ENCODE results near the gene SIL1. TPM values are rescaled to one million over a fixed set of nuclear protein-coding genes. Genes with fewer than 3 reads are reported as not detected.
A peak's percentile ranks its signal among the peaks of the same experiment; 100 is the strongest.

The SIL1 gene
- total and polyA plus RNA-seq, 2 experiments from 2014 or later, result 78.8 to 89.8 TPM

DNA sequence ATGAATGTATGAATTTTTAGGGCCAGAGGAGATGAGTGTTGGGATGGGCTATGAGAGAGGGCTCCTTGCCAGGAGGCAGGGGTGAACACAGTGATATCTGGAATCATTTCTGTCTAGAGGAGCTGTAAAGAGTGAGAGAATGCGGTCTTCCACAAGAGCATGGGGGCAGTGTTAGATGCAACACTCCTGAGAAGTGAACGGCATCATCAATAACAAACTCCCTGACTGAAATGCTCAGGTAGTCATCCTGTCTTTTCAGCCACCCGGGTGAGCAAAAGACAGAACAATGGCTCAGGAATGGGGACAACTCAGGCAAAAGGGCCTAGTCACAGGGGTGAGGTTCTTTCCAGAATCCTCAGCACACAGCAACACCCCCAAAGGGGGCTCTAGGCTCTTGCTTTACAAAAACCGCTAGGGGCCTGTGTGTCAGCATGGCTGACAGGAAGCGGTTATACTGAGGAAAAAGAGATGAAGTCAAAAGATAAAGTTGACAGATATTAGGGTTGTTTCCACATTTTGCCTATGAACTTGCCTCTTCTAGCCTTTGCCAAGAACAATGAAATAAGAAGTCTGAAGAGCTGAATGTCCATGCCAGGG lies 218.4 kb downstream of the SIL1 start:
- no peak overlapping the region for H3K4me2 ChIP-seq (ENCODE audit: unreplicated experiment)
- peaks cover 45% of the 10 kb centered on the region for H3K4me1 ChIP-seq (ENCODE audit: insufficient read depth)
- no peak for DNase-seq
- in situ Hi-C loops (cut with MboI), result no loop called here
- no peaks in the 10 kb centered on the region for H3K27me3 ChIP-seq (replicated peaks; ENCODE audit: insufficient read depth)
- H3K9me3 ChIP-seq (ENCODE audit: low read depth), result no peaks in the 10 kb centered on the region
- H3K9me2 ChIP-seq (ENCODE audit: insufficient read depth), result no peaks in the 10 kb centered on the region
- no peaks in the 10 kb centered on the region for H3K79me2 ChIP-seq (ENCODE audit: insufficient read depth)
- TF ChIP-seq EZH2phosphoT487 (IDR thresholded peaks at IDR 0.05; ENCODE audit: insufficient read depth, low read depth) (no peak), EZH2 (IDR thresholded peaks at IDR 0.05; ENCODE audit: insufficient read depth, poor library complexity, severe bottlenecking) (no peak)
- H4K20me1 ChIP-seq (ENCODE audit: insufficient read depth), result no peaks in the 10 kb centered on the region
- H3K36me3 ChIP-seq (ENCODE audit: low read depth), result no peaks in the 10 kb centered on the region
- H3F3A ChIP-seq (ENCODE audit: insufficient read depth), result peaks cover 33% of the 10 kb centered on the region
- H2AFZ ChIP-seq, result no peak overlapping the region
- no peak overlapping the region for H3K27ac ChIP-seq
- H3K9ac ChIP-seq, result no peak overlapping the region
- WGBS, 2 experiments (ENCODE audit: low coverage in 1 of 2, low lambda C conversion rate in 2 of 2, missing lambda C conversion rate in 2 of 2), result 97 to 100% methylated on average over 5 of the region's 5 CpGs
- H3K4me3 ChIP-seq, result no peak overlapping the region

DNA sequence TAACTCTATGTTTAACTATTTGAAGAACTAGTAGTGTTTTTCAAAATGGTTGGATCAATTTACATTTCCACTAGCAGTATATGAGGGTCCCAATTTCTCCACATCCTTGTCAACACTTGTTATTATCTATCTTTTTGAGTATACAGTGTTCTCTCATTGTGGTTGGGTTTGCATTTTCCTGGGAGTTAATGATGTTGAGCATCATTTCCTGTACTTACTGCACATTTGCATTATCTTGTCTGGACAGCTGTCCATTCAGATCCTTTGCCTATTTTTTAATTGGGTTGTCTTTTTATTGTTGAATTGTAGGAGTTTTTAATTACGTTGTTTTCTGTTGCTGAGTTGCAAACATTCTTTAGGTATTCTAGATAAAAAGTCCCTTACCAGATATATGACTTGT lies 219.6 kb downstream of the SIL1 start:
- H3K4me3 ChIP-seq, result no peak overlapping the region
- H4K20me1 ChIP-seq (ENCODE audit: insufficient read depth), result no peaks in the 10 kb centered on the region
- H3K36me3 ChIP-seq (ENCODE audit: low read depth), result no peaks in the 10 kb centered on the region
- 94 to 100% methylated on average over 1 of the region's 1 CpG for WGBS, 2 experiments (ENCODE audit: low coverage in 1 of 2, low lambda C conversion rate in 2 of 2, missing lambda C conversion rate in 2 of 2)
- no peaks in the 10 kb centered on the region for H3K27me3 ChIP-seq (replicated peaks; ENCODE audit: insufficient read depth)
- peaks cover 42% of the 10 kb centered on the region for H3F3A ChIP-seq (ENCODE audit: insufficient read depth)
- no peaks in the 10 kb centered on the region for H3K79me2 ChIP-seq (ENCODE audit: insufficient read depth)
- in situ Hi-C loops (cut with MboI), result no loop called here
- TF ChIP-seq EZH2 (IDR thresholded peaks at IDR 0.05; ENCODE audit: insufficient read depth, poor library complexity, severe bottlenecking), result no peak
- TF ChIP-seq EZH2phosphoT487 (IDR thresholded peaks at IDR 0.05; ENCODE audit: insufficient read depth, low read depth), result no peak
- no peak overlapping the region for H2AFZ ChIP-seq
- H3K27ac ChIP-seq, result no peak overlapping the region
- H3K9ac ChIP-seq, result no peak overlapping the region
- peaks cover 57% of the 10 kb centered on the region for H3K4me1 ChIP-seq (ENCODE audit: insufficient read depth)
- no peaks in the 10 kb centered on the region for H3K9me2 ChIP-seq (ENCODE audit: insufficient read depth)
- peak overlapping the region; percentile 66 for H3K4me2 ChIP-seq (ENCODE audit: unreplicated experiment)
- no peak for DNase-seq
- no peaks in the 10 kb centered on the region for H3K9me3 ChIP-seq (ENCODE audit: low read depth)

DNA sequence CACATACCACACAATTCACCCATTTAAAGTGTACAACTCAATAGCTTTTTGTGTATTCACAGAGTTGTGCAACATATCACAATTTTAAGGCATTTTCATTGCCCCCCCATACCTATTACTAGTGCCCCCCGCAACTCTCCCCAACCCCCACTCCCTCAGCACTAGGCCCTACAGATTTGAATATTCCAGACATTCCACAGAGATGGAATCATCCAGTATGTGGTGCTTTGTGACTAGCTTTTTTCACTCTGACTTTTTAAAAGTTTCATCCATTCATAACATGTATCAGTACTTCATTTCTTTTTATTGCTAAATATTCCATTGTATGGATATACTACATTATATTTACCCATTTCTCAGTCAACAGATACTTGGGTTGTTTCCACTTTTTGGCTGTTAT lies 220.1 kb downstream of the SIL1 start:
- H3K9me3 ChIP-seq (ENCODE audit: low read depth), result no peaks in the 10 kb centered on the region
- DNase-seq, result peak; percentile 36
- no peaks in the 10 kb centered on the region for H3K9me2 ChIP-seq (ENCODE audit: insufficient read depth)
- no peak overlapping the region for H3K4me3 ChIP-seq
- no peaks in the 10 kb centered on the region for H3K27me3 ChIP-seq (replicated peaks; ENCODE audit: insufficient read depth)
- peaks cover 61% of the 10 kb centered on the region for H3K4me1 ChIP-seq (ENCODE audit: insufficient read depth)
- no peaks in the 10 kb centered on the region for H4K20me1 ChIP-seq (ENCODE audit: insufficient read depth)
- no peaks in the 10 kb centered on the region for H3K79me2 ChIP-seq (ENCODE audit: insufficient read depth)
- H3K27ac ChIP-seq, result no peak overlapping the region
- no peak overlapping the region for H3K9ac ChIP-seq
- H2AFZ ChIP-seq, result no peak overlapping the region
- peaks cover 42% of the 10 kb centered on the region for H3F3A ChIP-seq (ENCODE audit: insufficient read depth)
- 74 to 88% methylated on average over 1 of the region's 1 CpG for WGBS, 2 experiments (ENCODE audit: low coverage in 1 of 2, low lambda C conversion rate in 2 of 2, missing lambda C conversion rate in 2 of 2)
- TF ChIP-seq EZH2phosphoT487 (IDR thresholded peaks at IDR 0.05; ENCODE audit: insufficient read depth, low read depth), result no peak
- TF ChIP-seq EZH2 (IDR thresholded peaks at IDR 0.05; ENCODE audit: insufficient read depth, poor library complexity, severe bottlenecking), result no peak
- no peaks in the 10 kb centered on the region for H3K36me3 ChIP-seq (ENCODE audit: low read depth)
- in situ Hi-C loops (cut with MboI), result no loop called here
- H3K4me2 ChIP-seq (ENCODE audit: unreplicated experiment), result peak overlapping the region; percentile 66

DNA sequence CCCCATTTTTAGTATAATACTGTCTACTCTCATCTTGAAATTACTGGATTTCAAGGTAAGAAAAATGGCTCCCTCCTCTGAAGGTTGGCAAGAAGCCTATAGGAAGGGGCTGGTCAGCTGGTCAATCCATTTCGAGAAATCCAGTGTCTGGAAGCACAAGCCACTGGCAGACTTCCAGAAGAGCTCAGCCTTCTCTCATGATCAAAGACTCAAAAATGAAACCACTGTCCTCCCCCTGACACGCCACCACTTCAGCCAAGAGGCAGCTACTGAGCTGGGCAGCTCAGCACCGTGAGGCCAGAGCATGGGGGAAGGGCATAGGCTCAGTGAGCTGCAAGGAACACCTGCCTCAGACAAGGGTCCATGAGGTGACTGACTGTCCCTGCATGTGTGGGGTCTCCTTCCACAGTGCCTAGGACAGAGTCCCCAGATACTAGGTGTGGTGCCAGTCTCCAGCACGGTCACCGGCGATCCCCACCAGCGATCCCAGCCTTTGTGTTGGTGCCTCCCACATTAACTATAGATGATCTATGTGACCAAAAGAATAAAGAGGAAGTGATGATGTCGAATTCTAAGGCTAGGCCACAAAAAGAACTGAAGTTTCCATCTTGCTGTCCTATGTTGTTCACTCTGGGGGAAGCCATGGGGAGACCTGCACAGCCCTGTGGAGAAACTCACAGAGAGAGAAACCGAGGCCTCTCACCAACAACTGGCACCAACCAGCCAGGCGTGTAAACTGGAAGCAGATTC lies 222.9 kb downstream of the SIL1 start:
- Histone ChIP-seq H3K27me3 (replicated peaks; ENCODE audit: insufficient read depth) (no peaks in the 10 kb centered on the region), H3K9ac (peak overlapping the region; percentile 39), H3K9me2 (ENCODE audit: insufficient read depth) (no peaks in the 10 kb centered on the region), H3K27ac (peak overlapping the region; percentile 74), H3K4me3 (no peak overlapping the region), H3K36me3 (ENCODE audit: low read depth) (no peaks in the 10 kb centered on the region), H3F3A (ENCODE audit: insufficient read depth) (peaks cover 27% of the 10 kb centered on the region), H3K9me3 (ENCODE audit: low read depth) (no peaks in the 10 kb centered on the region), H3K79me2 (ENCODE audit: insufficient read depth) (no peaks in the 10 kb centered on the region), H2AFZ (peak overlapping the region; percentile 26), H4K20me1 (ENCODE audit: insufficient read depth) (no peaks in the 10 kb centered on the region), H3K4me2 (ENCODE audit: unreplicated experiment) (peak overlapping the region; percentile 45), H3K4me1 (ENCODE audit: insufficient read depth) (peaks cover 41% of the 10 kb centered on the region)
- 55 to 57% methylated on average over 10 of the region's 10 CpGs for WGBS, 2 experiments (ENCODE audit: low coverage in 1 of 2, low lambda C conversion rate in 2 of 2, missing lambda C conversion rate in 2 of 2)
- no peak for TF ChIP-seq EZH2phosphoT487 (IDR thresholded peaks at IDR 0.05; ENCODE audit: insufficient read depth, low read depth)
- no peak for TF ChIP-seq EZH2 (IDR thresholded peaks at IDR 0.05; ENCODE audit: insufficient read depth, poor library complexity, severe bottlenecking)
- DNase-seq, result peak; percentile 87
- in situ Hi-C loops (cut with MboI), result no loop called here
